Measurements from ENCODE around the gene SERPINB3.
"Not testable (repeated sequence)": the region's sequence is repeated elsewhere in the genome, so short reads cannot be mapped to it uniquely, and the experiment has no call there.

Gene SERPINB3

DNA sequence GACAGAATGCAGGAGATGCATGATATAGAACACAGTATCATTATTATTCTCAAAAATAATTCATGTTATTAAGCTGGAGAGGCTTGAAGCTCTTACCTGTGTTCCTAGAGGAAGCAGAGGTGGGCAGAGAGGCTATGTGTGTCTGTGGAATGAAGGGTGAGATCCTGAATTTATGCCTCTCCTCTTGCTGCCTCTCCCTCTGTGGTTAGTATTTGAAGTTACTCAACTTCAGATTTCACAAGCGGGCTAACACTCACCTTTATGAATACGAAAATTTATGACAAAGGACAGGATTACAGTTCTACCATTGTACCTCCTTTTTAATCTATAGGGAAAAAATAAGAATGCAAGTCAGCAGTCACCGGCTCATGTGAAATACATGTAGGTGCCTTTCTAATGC lies at the start of gene SERPINB3:
Gene SERPINB3, minus strand, starts transcription at position 144 of the 400 bp plus-strand sequence. CDS start 677 bp downstream, outside the sequence.
- FAIRE-seq = not testable (repeated sequence)

DNA sequence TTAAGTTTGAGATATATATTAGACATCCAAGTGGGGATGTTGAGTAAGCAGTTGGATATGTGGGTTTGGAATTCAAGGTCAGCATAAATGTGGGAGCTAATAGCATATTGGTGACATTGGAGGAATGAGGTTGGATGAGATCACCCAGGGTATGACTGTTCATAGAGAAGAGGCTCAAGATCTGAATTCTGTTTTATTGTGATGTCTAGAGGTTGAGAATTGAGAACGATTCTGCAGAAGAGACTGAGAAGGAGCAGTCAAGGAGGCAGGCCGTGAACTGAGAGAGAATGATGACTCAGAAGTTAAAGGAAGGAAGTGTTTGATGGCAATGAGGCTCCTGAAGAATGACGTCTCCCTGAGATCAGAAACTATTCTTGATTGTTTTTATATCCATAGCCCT lies 47.0 kb upstream of the SERPINB3 start:
- FAIRE-seq = no peak

DNA sequence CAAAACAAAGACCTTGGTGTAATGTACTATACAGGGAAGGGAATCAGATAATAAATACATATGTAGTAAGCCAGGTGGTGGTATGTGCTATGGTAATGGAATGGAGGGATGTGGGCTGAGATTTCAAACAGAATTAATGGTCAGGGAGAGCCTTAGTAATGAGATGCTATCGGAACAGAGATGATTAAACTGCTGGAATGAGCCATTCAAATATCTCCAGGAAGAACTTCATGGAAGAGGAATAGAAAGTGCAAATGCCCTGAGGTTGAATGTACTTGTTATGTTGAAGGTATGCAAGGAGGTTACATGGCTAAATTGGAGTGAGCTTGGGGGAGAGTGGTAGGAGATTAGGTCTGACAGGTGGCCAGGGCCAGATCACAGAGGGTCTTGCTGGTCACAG lies 46.1 kb upstream of the SERPINB3 start:
- FAIRE-seq = no peak

DNA sequence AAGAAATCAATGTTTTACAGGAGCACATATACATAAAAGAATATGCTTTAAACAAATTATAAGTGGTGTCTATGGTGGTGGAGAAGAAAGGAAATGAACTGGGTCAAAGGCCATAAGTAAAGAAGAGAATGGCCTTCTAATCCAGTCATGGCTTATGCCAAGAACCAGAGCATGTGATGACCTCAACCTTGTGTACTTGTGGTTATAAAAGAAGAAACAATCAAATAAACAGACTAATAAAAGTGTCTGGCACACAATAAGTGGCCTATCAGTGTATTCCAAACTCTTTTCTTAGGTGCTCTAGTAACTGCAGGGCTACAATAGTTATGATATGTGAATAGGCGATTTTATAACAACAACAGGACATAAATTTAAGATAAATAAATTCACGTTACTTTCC lies 43.7 kb upstream of the SERPINB3 start:
- FAIRE-seq = no peak

DNA sequence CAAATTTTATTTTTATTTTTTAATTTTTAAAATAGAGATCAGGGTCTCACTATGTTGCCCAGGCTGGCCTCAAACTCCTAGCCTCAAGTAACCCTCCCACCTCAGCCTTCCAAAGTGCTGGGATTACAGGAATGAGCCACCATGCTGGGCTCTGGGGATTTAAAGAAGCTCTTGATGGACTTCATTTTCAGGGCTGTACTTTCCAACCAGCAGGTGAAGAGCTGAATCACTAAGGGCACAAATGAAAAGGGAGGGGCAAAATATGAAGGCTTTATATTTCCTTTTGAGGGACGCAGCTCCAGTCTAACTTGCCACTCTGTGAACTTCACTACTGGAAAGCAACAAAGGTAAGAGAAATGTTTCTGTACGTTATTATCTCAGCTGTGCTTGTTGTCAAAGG lies 41.0 kb upstream of the SERPINB3 start, which contains the start of gene SERPINB11:
Gene SERPINB11, plus strand, starts transcription at position 301 of the 400 bp plus-strand sequence. CDS start 7,234 bp downstream, outside the sequence.
- FAIRE-seq = no peak

DNA sequence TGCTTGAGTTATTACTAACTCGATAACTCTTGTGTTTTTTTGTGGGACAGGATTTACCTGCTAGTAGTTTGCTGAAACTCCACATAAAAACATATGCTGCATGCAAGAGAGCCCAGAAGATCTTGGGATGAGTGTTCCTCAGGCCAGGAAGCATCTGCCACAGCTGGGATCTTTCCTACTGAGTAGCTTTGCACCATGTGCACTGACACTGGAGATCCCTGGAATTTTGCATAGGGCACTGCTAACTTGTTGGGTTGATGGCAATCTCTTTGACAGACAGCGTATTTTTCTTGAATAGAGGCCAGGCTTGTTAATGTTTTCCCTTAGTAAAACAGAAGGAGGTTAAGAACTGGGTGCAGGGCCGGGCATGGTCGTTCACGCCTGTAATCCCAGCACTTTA lies 40.3 kb upstream of the SERPINB3 start:
- no peak for FAIRE-seq

DNA sequence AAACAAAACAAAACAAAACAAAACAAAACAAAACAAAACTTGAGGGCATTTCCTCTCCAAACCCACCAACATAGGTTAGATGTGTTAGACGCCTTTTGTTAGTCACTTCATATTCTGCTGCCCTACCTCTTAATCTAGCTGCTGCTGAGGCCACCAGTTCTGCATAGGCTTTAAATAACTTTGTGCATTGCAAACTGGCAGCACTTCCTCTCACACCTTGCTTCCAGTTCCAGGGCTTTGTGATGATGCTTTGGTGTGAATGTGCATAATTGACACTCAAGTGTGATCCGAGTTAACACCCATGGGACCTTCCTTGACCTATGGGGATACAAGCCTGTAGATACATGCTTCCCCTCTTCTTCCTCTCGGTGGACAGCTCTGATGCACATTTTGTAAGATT lies 38.8 kb upstream of the SERPINB3 start:
- no peak for FAIRE-seq

DNA sequence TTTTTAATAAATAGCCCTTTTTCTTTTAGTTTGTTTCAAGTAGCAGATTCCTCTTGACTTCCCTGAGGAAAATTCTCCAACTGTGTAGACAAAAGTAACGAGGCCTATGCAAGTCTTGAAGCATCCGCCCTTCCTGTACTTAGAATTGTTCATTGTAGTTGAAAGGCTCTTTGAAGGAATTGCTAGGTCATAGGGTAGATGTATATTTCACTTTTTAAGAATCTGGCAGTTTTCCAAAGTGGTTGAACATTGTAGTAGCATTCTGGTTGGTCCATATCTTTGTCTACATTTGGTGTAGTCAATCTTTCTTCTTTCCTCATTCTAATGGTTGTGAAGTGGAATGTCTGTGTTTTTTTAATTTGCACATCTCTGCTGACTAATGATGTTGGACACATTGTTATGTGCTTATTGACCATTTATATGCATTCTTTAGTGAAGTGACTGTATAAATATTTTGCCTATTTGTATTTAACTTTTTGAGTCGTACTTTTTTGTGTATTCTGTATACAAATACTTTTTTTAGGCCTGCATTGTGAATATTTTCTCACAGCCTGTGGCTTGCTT lies 35.5 kb upstream of the SERPINB3 start:
- no peak for FAIRE-seq

DNA sequence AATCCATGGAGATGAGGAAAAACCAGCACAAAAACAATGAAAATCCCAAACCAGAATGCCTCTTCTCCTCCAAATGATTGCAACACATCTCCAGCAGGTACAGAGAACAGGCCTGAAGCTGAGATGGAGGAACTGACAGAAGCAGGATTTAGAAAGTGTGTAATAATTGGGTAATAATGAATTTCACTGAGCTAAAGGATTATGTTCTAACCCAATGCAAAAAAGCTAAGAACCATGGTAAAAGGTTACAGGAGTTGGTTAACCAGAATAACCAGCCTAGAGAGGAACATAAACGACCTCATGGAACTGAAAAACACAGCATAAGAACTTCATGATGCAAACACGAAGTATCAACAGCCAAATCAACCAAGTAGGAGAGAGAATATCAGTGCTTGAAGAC lies 27.4 kb upstream of the SERPINB3 start:
- FAIRE-seq = no peak

DNA sequence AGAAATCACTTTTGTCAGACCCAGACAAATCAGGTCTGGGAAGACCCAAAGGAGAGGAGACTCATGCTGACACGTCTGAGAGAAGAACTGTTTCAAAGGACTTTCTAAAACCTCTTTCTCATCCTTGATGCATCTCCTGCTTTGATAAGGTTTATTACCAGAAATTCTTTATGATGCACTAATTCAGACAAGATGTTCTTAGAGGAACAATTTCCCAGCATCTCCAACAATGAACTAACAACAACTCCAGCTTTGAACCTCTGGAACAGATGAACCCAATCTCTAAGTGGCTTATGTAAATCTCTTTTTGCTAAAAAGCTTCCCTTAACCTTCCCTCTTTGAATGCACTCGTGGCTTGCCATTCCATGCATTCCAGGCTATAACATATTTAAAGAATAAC lies 25.2 kb upstream of the SERPINB3 start:
- FAIRE-seq = no peak

DNA sequence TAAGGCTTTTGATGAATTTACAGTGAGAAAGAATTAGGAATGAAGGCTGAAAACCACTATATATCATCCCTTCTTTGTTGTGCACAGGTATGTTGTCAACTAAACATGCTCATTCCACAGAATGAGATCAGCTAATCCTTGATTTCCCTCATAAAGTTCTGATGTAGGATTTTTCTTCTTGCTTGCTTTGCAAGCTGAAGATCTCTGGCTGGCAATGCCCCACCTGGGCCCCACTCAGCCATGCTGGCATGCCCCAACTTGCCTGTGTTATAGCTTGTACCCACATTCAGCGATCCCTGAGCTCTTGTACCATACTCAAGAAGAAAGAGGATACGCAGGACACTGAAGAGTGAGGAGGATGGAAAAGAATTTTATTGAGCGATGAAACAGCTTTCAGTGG lies 23.0 kb upstream of the SERPINB3 start:
- FAIRE-seq = no peak

DNA sequence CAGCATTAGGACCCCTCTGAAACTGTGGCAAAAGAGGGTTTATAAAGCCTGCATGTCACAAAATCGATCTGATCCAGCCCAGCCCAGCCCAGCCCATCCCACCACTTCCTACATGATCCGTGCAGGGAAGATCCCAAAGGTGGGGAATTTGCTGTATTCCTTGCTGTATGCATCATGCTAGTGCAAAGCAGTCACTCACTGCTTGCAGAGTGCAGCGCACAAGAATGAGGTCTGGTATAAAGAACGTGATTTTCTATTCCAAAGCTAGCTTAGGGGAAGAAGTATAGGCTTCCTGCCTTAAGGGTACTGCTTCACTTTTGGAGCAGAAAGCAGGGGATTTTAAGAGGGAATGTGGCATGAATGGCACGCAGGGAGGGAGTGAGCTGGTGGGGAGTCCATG lies 22.2 kb upstream of the SERPINB3 start:
- FAIRE-seq = no peak

DNA sequence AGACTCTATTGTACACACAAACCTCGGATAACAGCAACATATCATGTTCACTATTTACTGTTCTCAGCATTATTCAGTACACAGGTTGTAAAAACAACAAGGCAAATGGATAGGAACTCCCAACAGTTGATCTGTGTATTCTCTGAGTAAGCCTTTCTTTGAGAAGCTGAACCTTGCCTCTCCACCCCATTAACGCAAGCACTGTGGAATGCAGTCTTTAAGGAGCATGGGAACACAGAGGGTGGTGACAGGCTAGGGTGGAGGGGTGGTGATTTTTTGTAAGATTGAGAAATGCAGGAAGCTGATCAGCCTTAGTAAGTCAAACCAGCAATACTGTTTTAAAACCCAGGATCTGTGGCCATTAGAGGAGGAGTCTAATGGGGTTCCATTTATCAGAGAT lies 21.5 kb upstream of the SERPINB3 start:
- no peak for FAIRE-seq

DNA sequence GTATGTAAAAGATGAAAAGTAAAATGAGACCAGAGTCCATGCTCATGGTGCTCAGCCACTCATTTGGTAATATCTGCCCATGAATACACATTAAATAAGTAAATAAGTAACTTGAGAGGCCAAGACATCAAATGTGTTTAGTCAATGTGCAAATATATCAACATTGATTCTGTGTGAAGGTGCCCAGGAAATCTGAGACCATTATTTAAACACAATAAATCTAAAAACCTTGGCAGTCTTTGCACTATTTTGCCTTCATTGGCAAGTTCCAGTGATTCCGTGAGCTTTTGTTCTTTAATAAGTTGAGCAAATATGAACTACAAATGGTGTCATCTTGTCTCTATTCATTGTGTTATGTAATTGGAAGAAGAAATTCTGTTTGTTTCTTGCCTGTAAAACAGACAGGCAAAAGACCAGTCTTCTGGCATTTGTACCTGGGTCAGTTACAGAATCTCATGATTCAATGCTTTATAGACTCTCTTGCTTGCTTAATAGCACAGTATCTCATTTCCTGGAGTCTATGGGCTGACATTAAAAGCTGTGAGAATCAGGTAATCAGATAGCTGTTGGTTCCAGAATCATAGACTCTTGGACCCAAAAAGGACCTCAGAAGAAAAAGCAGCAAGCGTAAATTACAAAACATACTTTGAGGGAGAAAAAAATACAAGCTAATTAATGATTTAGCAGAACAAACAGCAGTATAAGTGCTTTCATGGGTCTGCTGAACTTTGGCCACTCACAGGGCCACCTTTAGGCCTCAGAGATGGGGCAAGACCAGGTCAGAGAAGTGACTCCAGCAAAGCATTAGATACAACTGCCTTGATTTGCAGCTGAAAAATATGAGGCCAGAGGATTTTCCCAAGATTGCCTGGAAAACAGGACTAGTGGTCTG lies 20.0 kb upstream of the SERPINB3 start:
- FAIRE-seq = no peak

DNA sequence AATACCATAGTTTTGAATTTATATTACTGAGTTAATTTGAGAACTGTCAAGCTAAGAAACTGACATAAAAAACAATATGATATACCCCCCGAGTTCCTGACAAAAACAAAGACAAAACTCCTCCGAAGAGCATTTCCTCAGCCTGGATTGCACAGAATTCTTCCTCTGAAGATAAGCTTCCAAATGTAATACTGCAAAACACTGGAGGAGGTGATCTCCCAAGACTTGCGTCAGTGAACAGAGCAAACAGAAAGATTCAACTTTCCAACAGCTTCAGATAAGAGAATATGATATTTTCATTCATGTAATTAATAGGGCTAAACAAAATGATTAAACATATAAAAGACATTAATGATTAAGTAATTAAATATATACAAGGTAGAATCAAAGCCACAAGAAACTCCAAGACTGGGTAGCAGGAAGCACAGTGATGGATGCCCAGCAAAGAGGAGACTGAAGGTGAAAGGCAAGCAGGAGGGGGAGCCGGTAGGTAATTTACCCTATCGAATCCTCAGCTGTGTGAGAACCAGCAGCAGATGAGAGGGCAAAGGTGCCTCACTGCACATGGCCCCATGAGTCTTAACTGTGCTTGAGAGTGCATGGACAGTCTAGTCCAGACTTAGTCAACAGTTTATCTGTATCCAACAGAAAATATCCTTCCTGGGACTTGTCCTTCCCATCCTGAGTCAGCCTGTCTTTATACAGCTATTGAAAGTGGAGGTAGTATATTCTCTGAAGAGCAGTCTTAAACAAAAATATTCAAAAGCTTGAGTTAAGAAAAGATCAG lies 18.3 kb upstream of the SERPINB3 start:
- FAIRE-seq = no peak

DNA sequence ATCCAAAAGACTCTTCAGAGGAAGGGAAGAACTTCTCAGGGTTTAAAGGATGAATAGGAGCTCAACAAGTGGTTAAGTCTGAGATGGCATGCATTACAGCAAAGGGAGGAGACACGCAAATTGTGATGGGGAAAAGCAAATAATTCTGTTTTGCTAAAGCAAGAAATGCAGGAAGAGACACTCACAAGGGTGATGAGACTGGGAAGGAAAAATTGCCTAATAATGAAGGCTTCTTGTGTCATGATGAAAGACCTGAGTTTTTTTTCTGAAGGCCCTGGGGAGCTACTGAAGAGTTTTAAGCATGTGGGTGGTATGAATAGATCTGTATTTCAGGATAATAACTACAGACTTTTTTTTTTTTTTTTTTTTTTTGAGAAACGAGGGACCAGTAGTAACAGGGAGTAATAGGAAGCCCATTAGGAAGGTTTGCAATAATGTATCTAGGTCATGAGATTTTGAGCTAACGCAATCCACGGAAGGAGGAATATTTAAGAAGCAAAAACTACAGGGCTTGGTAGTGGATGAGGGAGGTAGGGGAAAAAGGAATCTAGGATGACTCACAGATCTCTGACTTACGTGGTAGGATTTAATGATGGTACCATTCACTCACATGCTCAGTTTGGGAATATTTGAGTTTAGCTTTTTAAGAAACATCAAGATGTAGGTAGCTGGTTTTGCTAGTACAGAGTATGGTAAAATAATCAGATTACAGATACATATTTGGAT lies 16.0 kb upstream of the SERPINB3 start:
- no peak for FAIRE-seq

DNA sequence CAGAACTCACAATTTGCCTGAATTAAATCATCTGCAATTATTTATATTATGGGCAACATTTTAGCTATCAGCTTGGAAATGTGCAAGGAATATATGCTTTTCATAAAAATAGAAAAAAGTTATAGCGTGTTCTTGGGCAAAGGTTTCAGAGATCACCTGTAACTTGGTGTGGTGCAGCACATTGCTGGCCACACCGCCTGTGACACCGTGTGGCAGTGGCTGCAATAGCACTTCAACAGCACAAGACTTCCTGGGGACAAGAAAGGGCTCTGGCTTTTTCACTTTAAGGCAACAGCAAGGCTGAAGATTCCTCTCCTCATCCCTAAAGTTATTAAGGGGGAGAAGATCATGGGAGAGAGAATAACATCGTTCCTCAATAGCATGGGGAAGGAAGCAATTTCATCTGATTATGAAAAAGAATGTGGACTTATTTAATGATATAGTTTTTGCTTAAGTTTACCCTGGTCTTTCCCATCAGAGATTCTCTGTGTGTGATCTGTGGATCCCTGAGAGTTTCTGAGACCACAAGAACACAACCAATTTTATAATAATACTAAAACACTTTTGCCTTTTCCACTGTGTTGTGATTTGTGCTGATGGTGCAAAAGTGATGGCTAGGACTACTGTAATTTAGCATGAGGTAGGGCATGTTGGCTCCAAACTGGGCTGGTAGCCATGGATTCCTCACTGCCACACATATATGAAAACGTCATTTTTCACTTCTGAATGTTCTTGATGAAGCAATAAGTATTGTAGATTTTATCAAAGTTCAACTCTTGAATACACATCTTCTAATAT lies 15.0 kb upstream of the SERPINB3 start:
- FAIRE-seq = no peak

DNA sequence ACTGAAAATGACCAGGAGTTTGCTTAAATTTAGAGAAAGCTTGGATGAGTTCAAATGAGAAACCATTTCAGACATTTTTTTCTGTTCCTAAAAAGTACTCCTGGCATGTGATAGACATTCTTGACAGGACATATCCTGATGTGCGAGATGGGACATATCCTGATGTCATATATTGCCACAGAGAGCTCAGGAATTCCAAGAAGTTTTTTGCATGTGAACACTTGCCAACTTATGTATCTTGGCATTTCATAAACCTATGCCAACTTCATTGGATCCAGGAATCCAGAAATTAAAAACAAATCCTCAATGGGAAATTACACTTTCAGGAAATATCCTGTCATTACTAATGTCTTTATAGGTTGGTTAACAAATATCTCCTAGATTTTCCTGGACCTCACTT lies 2.9 kb upstream of the SERPINB3 start:
- no peak for FAIRE-seq

DNA sequence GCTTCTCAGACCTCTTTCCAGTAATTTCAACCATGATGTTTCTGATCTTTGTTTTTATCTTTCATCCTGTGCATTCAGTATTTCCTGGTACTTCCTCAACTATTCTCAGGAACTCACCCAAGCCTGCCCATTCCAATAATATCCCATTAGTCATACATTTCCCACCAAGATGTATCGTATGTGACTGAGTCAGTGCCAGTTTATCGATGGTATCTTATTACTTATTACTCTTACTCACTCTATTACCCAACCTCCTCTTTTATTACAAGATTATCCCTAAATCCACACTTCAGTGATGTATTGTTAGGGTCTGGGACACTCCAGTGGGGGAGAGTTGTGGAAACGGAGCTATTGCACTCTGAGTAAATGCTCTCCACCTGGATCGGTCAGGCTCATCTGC lies 2.8 kb downstream of the SERPINB3 start:
- not testable (repeated sequence) for FAIRE-seq

DNA sequence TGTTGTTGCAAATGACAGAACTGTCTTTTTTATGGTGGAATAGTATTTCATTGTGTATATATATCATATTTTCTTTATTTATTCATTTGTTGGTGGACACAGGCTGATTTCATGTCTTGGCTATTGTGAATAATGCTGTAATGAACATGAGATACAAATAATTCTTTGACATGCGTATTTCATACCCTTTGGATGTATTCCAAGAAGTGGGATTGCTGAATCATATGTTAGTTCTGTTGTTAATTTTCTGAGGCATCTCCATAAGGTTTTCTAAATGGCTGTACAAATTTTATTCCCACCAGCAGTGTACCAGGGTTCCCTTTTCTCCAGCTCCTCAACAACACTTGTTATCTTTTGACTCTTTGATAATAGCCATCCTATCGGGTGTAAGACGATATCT lies 11.4 kb downstream of the SERPINB3 start:
- FAIRE-seq = not testable (repeated sequence)

DNA sequence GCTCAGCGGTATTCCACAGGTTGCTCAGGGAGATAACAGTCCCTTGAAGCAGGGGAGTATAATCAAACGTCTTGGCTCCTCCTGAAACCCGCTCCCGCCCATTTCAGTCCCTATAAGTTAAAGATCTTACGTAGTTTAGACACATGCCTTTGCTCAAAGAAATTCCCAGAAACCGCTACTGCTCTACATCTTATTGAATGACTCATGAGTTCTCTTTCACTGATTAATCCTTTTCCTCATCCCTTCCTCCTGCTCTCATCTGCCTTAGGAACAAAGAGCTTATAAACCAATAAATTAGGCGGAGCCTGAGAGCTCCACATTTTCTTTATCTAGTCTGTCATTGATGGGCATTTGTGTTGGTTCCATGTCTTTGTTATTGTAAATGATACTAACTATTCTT lies 13.5 kb downstream of the SERPINB3 start:
- no peak for FAIRE-seq

DNA sequence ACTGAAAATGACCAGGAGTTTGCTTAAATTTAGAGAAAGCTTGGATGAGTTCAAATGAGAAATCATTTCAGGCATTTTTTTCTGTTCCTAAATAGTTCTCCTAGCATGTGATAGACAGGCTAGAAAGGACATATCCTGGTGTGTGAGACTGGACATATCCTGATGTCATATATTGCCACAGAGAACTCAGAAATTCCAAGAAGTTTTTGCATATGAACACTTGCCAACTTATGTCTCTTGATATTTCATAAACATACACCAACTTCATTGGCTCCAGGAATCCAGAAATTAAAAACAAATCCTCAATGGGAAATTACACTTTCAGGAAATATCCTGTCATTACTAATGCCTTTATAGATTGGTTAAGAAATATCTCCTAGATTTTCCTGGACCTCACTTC lies 14.8 kb downstream of the SERPINB3 start:
- no peak for FAIRE-seq
